ENCODE results near the gene LRFN4. TPM values are rescaled to one million over a fixed set of nuclear protein-coding genes. Genes with fewer than 3 reads are reported as not detected.

Gene LRFN4
- total and polyA plus RNA-seq, 4 donors: 0.75 to 3.4 (median 1.5) TPM; not detected in 1

GRCh38 chr11:66820381-66820780, 36.5 kb upstream of the LRFN4 start:
- Histone ChIP-seq H3K27me3 (ENCODE audit: control insufficient read depth in 4 of 4, insufficient read depth in 4 of 4, low read length in 3 of 4) (no peaks in the 10 kb centered on the region), H3K4me1 (ENCODE audit: control insufficient read depth in 4 of 4, insufficient read depth in 4 of 4, low read length in 3 of 4) (no peaks in the 10 kb centered on the region), H3K9me3 (ENCODE audit: control insufficient read depth in 4 of 4, low read length in 3 of 4) (no peaks in the 10 kb centered on the region), H3K36me3 (ENCODE audit: control insufficient read depth in 4 of 4, insufficient read depth in 3 of 4, low read depth in 1 of 4, low read length in 3 of 4) (no peaks in the 10 kb centered on the region), H3K27ac (ENCODE audit: low read depth in 1 of 2, low read length in 2 of 2) (no peak overlapping the region), H3K9ac (ENCODE audit: low read depth in 1 of 2, low read length in 2 of 2) (no peak overlapping the region), H3K4me3 (ENCODE audit: low read depth in 1 of 3, low read length in 3 of 3) (no peak overlapping the region)
- TF ChIP-seq GABPA (IDR thresholded peaks at IDR 0.05 in 1 of 2, conservative IDR thresholded peaks at IDR 0.05 in 1 of 2) (no peak), TAF1 (conservative IDR thresholded peaks at IDR 0.05) (no peak), CTCF (IDR thresholded peaks at IDR 0.05; ENCODE audit: low read depth, low read length, missing input control) (no peak), RXRA (IDR thresholded peaks at IDR 0.05) (no peak), SP1 (IDR thresholded peaks at IDR 0.05) (no peak), JUND (IDR thresholded peaks at IDR 0.05) (no peak), FOXA1 (IDR thresholded peaks at IDR 0.05) (no peak)
- TF ChIP-seq, protein P1, sequence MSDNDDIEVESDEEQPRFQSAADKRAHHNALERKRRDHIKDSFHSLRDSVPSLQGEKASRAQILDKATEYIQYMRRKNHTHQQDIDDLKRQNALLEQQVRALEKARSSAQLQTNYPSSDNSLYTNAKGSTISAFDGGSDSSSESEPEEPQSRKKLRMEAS (IDR thresholded peaks at IDR 0.05): no peak
- TF ChIP-seq, protein P2, sequence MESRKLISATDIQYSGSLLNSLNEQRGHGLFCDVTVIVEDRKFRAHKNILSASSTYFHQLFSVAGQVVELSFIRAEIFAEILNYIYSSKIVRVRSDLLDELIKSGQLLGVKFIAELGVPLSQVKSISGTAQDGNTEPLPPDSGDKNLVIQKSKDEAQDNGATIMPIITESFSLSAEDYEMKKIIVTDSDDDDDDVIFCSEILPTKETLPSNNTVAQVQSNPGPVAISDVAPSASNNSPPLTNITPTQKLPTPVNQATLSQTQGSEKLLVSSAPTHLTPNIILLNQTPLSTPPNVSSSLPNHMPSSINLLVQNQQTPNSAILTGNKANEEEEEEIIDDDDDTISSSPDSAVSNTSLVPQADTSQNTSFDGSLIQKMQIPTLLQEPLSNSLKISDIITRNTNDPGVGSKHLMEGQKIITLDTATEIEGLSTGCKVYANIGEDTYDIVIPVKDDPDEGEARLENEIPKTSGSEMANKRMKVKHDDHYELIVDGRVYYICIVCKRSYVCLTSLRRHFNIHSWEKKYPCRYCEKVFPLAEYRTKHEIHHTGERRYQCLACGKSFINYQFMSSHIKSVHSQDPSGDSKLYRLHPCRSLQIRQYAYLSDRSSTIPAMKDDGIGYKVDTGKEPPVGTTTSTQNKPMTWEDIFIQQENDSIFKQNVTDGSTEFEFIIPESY (IDR thresholded peaks at IDR 0.05): no peak
- WGBS: 86% methylated on average over 3 of the region's 3 CpGs
- no peak for DNase-seq (ENCODE audit: low spot score)

DNA sequence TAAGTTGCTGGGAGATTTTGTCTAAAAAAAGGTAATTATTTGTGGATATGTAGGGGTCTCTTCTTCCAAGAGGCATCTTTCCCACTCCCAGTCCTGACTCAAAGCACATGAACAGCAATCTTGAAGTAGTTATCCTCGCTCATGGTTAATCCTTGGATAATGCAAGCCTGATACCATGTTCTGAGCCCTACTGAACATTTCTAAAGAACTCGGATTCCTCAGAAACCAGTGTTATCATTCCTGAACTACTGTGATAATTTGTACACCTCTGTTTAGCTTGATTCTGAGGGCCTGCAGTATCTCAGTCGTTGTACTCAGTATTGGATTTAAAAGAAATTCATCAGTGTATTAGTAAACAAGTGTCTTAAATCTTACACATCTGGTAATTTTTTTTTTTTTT, 36.0 kb upstream of the LRFN4 start:
- H3K27me3 ChIP-seq (ENCODE audit: control insufficient read depth in 4 of 4, insufficient read depth in 4 of 4, low read length in 3 of 4): no peaks in the 10 kb centered on the region
- H3K36me3 ChIP-seq (ENCODE audit: control insufficient read depth in 4 of 4, insufficient read depth in 3 of 4, low read depth in 1 of 4, low read length in 3 of 4): no peaks in the 10 kb centered on the region
- WGBS: 87% methylated on average over 3 of the region's 3 CpGs
- H3K9ac ChIP-seq (ENCODE audit: low read depth in 1 of 2, low read length in 2 of 2): no peak overlapping the region
- TF ChIP-seq, protein P3, sequence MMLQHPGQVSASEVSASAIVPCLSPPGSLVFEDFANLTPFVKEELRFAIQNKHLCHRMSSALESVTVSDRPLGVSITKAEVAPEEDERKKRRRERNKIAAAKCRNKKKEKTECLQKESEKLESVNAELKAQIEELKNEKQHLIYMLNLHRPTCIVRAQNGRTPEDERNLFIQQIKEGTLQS (IDR thresholded peaks at IDR 0.05): no peak
- TF ChIP-seq SP1 (IDR thresholded peaks at IDR 0.05): no peak
- TF ChIP-seq, protein P4, sequence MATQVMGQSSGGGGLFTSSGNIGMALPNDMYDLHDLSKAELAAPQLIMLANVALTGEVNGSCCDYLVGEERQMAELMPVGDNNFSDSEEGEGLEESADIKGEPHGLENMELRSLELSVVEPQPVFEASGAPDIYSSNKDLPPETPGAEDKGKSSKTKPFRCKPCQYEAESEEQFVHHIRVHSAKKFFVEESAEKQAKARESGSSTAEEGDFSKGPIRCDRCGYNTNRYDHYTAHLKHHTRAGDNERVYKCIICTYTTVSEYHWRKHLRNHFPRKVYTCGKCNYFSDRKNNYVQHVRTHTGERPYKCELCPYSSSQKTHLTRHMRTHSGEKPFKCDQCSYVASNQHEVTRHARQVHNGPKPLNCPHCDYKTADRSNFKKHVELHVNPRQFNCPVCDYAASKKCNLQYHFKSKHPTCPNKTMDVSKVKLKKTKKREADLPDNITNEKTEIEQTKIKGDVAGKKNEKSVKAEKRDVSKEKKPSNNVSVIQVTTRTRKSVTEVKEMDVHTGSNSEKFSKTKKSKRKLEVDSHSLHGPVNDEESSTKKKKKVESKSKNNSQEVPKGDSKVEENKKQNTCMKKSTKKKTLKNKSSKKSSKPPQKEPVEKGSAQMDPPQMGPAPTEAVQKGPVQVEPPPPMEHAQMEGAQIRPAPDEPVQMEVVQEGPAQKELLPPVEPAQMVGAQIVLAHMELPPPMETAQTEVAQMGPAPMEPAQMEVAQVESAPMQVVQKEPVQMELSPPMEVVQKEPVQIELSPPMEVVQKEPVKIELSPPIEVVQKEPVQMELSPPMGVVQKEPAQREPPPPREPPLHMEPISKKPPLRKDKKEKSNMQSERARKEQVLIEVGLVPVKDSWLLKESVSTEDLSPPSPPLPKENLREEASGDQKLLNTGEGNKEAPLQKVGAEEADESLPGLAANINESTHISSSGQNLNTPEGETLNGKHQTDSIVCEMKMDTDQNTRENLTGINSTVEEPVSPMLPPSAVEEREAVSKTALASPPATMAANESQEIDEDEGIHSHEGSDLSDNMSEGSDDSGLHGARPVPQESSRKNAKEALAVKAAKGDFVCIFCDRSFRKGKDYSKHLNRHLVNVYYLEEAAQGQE (IDR thresholded peaks at IDR 0.05): no peak
- no peak for TF ChIP-seq HNF4A (conservative IDR thresholded peaks at IDR 0.05)
- TF ChIP-seq, protein P1 (IDR thresholded peaks at IDR 0.05): no peak
- no peak for TF ChIP-seq TAF1 (conservative IDR thresholded peaks at IDR 0.05)
- no peak for TF ChIP-seq NR2F2 (IDR thresholded peaks at IDR 0.05)
- TF ChIP-seq, protein P2 (IDR thresholded peaks at IDR 0.05): no peak
- no peak for TF ChIP-seq EGR1 (IDR thresholded peaks at IDR 0.05; ENCODE audit: low read depth in 2 of 2)
- no peak for TF ChIP-seq HNF4G (IDR thresholded peaks at IDR 0.05)
- no peak for TF ChIP-seq RAD21 (IDR thresholded peaks at IDR 0.05)
- no peak for TF ChIP-seq CTCF (IDR thresholded peaks at IDR 0.05; ENCODE audit: low read depth, low read length, missing input control)
- no peak for TF ChIP-seq RXRA (IDR thresholded peaks at IDR 0.05)
- no peak for TF ChIP-seq YY1 (IDR thresholded peaks at IDR 0.05)
- TF ChIP-seq FOXA1 (IDR thresholded peaks at IDR 0.05): no peak
- no peak for TF ChIP-seq FOXA2 (IDR thresholded peaks at IDR 0.05)
- no peak for TF ChIP-seq JUND (IDR thresholded peaks at IDR 0.05)
- no peak for TF ChIP-seq GABPA (IDR thresholded peaks at IDR 0.05 in 1 of 2, conservative IDR thresholded peaks at IDR 0.05 in 1 of 2)
- DNase-seq (ENCODE audit: low spot score): no peak
- H3K4me1 ChIP-seq (ENCODE audit: control insufficient read depth in 4 of 4, insufficient read depth in 4 of 4, low read length in 3 of 4): no peaks in the 10 kb centered on the region
- H3K4me3 ChIP-seq (ENCODE audit: low read depth in 1 of 3, low read length in 3 of 3): no peak overlapping the region
- no peaks in the 10 kb centered on the region for H3K9me3 ChIP-seq (ENCODE audit: control insufficient read depth in 4 of 4, low read length in 3 of 4)
- no peak overlapping the region for H3K27ac ChIP-seq (ENCODE audit: low read depth in 1 of 2, low read length in 2 of 2)

Data from liver (tissue), 9 donors.